HEK293T (cell line): ENCODE measurements around the gene ZNF699.

Experiments
- CTBP1 ChIP-seq: fragments of 450-650 bp; IDR thresholded peaks from 2 replicates; pipeline ENCODE4 v1.6.1; 2016; ENCODE audit warnings: borderline replicate concordance
- ELF4 ChIP-seq: fragments of 450-650 bp; IDR thresholded peaks from 2 replicates; pipeline ENCODE4 v1.6.1; 2017; ENCODE audit warnings: antibody characterized with exemption
- FOXK2 ChIP-seq: fragments of 450-650 bp; IDR thresholded peaks from 2 replicates; pipeline ENCODE4 v1.6.1; 2016; ENCODE audit warnings: mild to moderate bottlenecking
- FOXM1 ChIP-seq: fragments of 450-650 bp; IDR thresholded peaks from 2 replicates; pipeline ENCODE4 v1.6.1; 2017; ENCODE audit warnings: mild to moderate bottlenecking, borderline replicate concordance
- L3MBTL2 ChIP-seq: fragments of 450-650 bp; conservative IDR thresholded peaks from 2 replicates; pipeline ENCODE4 v1.6.1; 2016; ENCODE audit warnings: mild to moderate bottlenecking
- PKNOX1 ChIP-seq: fragments of 450-650 bp; IDR thresholded peaks from 2 replicates; pipeline ENCODE4 v1.6.1; 2016
- SP1 ChIP-seq: fragments of 450-650 bp; IDR thresholded peaks from 2 replicates; pipeline ENCODE4 v1.6.1; 2017
- SUZ12 ChIP-seq: fragments of 450-650 bp; IDR thresholded peaks from 2 replicates; pipeline ENCODE4 v1.6.1; 2016; ENCODE audit warnings: mild to moderate bottlenecking
- TARDBP ChIP-seq: fragments of 450-650 bp; IDR thresholded peaks from 2 replicates; pipeline ENCODE4 v1.6.1; 2016

- TF ChIP-seq TARDBP = no peak
- no peak for TF ChIP-seq FOXK2
- TF ChIP-seq SP1 = no peak
- no peak for TF ChIP-seq SUZ12
- TF ChIP-seq ELF4 = no peak
- no peak for TF ChIP-seq PKNOX1
- TF ChIP-seq CTBP1 = no peak
- TF ChIP-seq L3MBTL2 = no peak; the same call in 1 of the 2 replicates
- TF ChIP-seq FOXM1 = no peak
Measured at GRCh38 chr19:9309139-9309973, at the start of gene ZNF699.
